ENCODE data around the gene TKT. TPM values are rescaled to one million over a fixed set of nuclear protein-coding genes. Genes with fewer than 3 reads are reported as not detected.

The TKT gene
- total RNA-seq, 4 donors from 2014 or later = 97.3 to 338 (median 167) TPM

GRCh38 chr3:53192608-53193007 lies 63.2 kb downstream of the TKT start:
- Histone ChIP-seq H3K27me3 (no peaks in the 10 kb centered on the region), H3K9me3 (no peaks in the 10 kb centered on the region), H3K4me1 (peaks cover 0 to 19% (median 7%) of the 10 kb centered on the region in 4 donors), H3K27ac (peak overlapping the region in 1 of 4 donors; percentile 53), H3K4me3 (no peak overlapping the region), H3K36me3 (peaks cover 0 to 29% (median 10%) of the 10 kb centered on the region in 4 donors)
- DNase-seq = peak; percentile 72
- TF ChIP-seq, protein P1, sequence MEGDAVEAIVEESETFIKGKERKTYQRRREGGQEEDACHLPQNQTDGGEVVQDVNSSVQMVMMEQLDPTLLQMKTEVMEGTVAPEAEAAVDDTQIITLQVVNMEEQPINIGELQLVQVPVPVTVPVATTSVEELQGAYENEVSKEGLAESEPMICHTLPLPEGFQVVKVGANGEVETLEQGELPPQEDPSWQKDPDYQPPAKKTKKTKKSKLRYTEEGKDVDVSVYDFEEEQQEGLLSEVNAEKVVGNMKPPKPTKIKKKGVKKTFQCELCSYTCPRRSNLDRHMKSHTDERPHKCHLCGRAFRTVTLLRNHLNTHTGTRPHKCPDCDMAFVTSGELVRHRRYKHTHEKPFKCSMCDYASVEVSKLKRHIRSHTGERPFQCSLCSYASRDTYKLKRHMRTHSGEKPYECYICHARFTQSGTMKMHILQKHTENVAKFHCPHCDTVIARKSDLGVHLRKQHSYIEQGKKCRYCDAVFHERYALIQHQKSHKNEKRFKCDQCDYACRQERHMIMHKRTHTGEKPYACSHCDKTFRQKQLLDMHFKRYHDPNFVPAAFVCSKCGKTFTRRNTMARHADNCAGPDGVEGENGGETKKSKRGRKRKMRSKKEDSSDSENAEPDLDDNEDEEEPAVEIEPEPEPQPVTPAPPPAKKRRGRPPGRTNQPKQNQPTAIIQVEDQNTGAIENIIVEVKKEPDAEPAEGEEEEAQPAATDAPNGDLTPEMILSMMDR (IDR thresholded peaks at IDR 0.05) = no peak
- no peak for TF ChIP-seq POLR2AphosphoS5 (IDR thresholded peaks at IDR 0.05)
- TF ChIP-seq EP300 (IDR thresholded peaks at IDR 0.05; ENCODE audit: low read depth) = no peak
- no peak for TF ChIP-seq POLR2A (IDR thresholded peaks at IDR 0.05)
- intact Hi-C loops (cut with DNase I; ENCODE audit: low total_unique reads) = no loop called here
- 16 to 49% methylated on average over 2 to 3 of the region's 3 CpGs for WGBS, 2 donors (ENCODE audit: low coverage in 1 of 2)
- in situ Hi-C loops (cut with MboI; ENCODE audit: low pct_ligation_motif_present in 1 of 4, low pct_unique_long_range_greater_than_20kb in 1 of 4, low sequenced_read_pairs in 3 of 4) = loop anchor here in 2 of 4 donors (5.0 to 10.0 kb wide), 2 partner anchors 75 to 78 kb away; no protein-coding TSS in a partner anchor

GRCh38 chr3:53191836-53192480 lies 63.9 kb downstream of the TKT start:
- H3K36me3 ChIP-seq = peaks cover 0 to 29% (median 10%) of the 10 kb centered on the region in 4 donors
- intact Hi-C loops (cut with DNase I; ENCODE audit: low total_unique reads) = no loop called here
- no peaks in the 10 kb centered on the region for H3K9me3 ChIP-seq
- peak overlapping the region in 3 of 4 donors; percentile 18 to 65 (median 28) for H3K27ac ChIP-seq
- H3K4me1 ChIP-seq = peaks cover 0 to 19% (median 7%) of the 10 kb centered on the region in 4 donors
- TF ChIP-seq EP300 (IDR thresholded peaks at IDR 0.05; ENCODE audit: low read depth) = no peak
- TF ChIP-seq, protein P1 (IDR thresholded peaks at IDR 0.05) = no peak
- no peak for TF ChIP-seq POLR2A (IDR thresholded peaks at IDR 0.05)
- TF ChIP-seq POLR2AphosphoS5 (IDR thresholded peaks at IDR 0.05) = no peak
- no peak overlapping the region for H3K4me3 ChIP-seq
- in situ Hi-C loops (cut with MboI; ENCODE audit: low pct_ligation_motif_present in 1 of 4, low pct_unique_long_range_greater_than_20kb in 1 of 4, low sequenced_read_pairs in 3 of 4) = loop anchor here in 2 of 4 donors (5.0 to 10.0 kb wide), 2 partner anchors 75 to 77 kb away; no protein-coding TSS in a partner anchor
- WGBS, 2 donors (ENCODE audit: low coverage in 1 of 2) = 69 to 82% methylated on average over 5 to 16 of the region's 16 CpGs
- DNase-seq = no peak
- H3K27me3 ChIP-seq = no peaks in the 10 kb centered on the region

GRCh38 chr3:53190659-53191058 lies 65.2 kb downstream of the TKT start:
- Histone ChIP-seq H3K27ac (peak overlapping the region in 1 of 4 donors; percentile 51), H3K4me3 (no peak overlapping the region), H3K27me3 (no peaks in the 10 kb centered on the region), H3K4me1 (peaks cover 0 to 12% (median 5%) of the 10 kb centered on the region in 4 donors), H3K36me3 (peaks cover 0 to 36% (median 10%) of the 10 kb centered on the region in 4 donors), H3K9me3 (no peaks in the 10 kb centered on the region)
- in situ Hi-C loops (cut with MboI; ENCODE audit: low pct_ligation_motif_present in 1 of 4, low pct_unique_long_range_greater_than_20kb in 1 of 4, low sequenced_read_pairs in 3 of 4) (loop anchor here in 2 of 4 donors (5.0 to 10.0 kb wide), 2 partner anchors 73 to 76 kb away; no protein-coding TSS in a partner anchor), intact Hi-C loops (cut with DNase I; ENCODE audit: low total_unique reads) (no loop called here)
- WGBS, 2 donors (ENCODE audit: low coverage in 1 of 2) = 67% methylated on average over 3 of the region's 3 CpGs; no CpG with 5 or more reads in 1 of the 2 donors
- DNase-seq = no peak
- TF ChIP-seq POLR2A (IDR thresholded peaks at IDR 0.05) (no peak), EP300 (IDR thresholded peaks at IDR 0.05; ENCODE audit: low read depth) (no peak), POLR2AphosphoS5 (IDR thresholded peaks at IDR 0.05) (no peak)
- TF ChIP-seq, protein P1 (IDR thresholded peaks at IDR 0.05) = no peak

DNA sequence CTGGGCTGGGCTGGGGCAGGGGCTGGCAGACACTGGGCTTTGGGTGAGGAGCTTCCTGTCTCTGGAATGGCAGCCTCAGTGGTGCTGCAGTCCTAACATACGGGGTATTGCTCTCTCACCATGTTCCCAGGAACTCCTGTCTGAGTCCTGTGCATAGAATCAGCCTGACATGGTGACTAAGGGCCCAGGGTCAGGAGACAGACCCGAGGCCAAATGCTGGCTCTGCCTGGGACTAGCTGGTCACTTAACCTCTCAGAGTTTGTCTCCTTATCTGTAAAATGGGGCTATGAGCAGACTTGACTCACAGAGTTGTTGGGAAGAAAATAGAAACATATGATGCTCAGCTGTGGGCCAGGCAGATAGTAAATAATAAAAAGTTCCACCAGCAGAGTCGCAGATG lies 66.5 kb downstream of the TKT start:
- DNase-seq = no peak
- Histone ChIP-seq H3K9me3 (no peaks in the 10 kb centered on the region), H3K27me3 (no peaks in the 10 kb centered on the region), H3K4me3 (no peak overlapping the region), H3K27ac (no peak overlapping the region), H3K4me1 (peaks cover 0 to 11% (median 2%) of the 10 kb centered on the region in 4 donors), H3K36me3 (peaks cover 0 to 47% (median 10%) of the 10 kb centered on the region in 4 donors)
- no peak for TF ChIP-seq EP300 (IDR thresholded peaks at IDR 0.05; ENCODE audit: low read depth)
- no peak for TF ChIP-seq POLR2AphosphoS5 (IDR thresholded peaks at IDR 0.05)
- no peak for TF ChIP-seq POLR2A (IDR thresholded peaks at IDR 0.05)
- TF ChIP-seq, protein P1 (IDR thresholded peaks at IDR 0.05) = no peak
- WGBS, 2 donors (ENCODE audit: low coverage in 1 of 2) = 96% methylated on average over 3 of the region's 3 CpGs; no CpG with 5 or more reads in 1 of the 2 donors
- in situ Hi-C loops (cut with MboI; ENCODE audit: low pct_ligation_motif_present in 1 of 4, low pct_unique_long_range_greater_than_20kb in 1 of 4, low sequenced_read_pairs in 3 of 4) = no loop called here
- intact Hi-C loops (cut with DNase I; ENCODE audit: low total_unique reads) = no loop called here

Measured in transverse colon (tissue), 4 donors.